Brain pericyte (primary cell): ENCODE data around the gene PID1.

Experiments
- DNase-seq: peaks from one replicate; pipeline ENCODE4 v3.0.0-alpha.2; 2012; ENCODE audit warnings: low read depth, low spot score

The PID1 gene

GRCh38 chr2:229022652-229023051, 248.4 kb downstream of the PID1 start:
- DNase-seq, result no peak

GRCh38 chr2:229022071-229022470, 249.0 kb downstream of the PID1 start:
- no peak for DNase-seq

- no peak for DNase-seq
Measured at GRCh38 chr2:229009816-229010215, 261.3 kb downstream of the PID1 start.

- DNase-seq, result no peak
Measured at GRCh38 chr2:229003256-229003655, 267.8 kb downstream of the PID1 start.

GRCh38 chr2:229001196-229001595, 269.9 kb downstream of the PID1 start:
- DNase-seq, result no peak

- no peak for DNase-seq
Measured at GRCh38 chr2:228999326-228999725, 271.8 kb downstream of the PID1 start.

GRCh38 chr2:228988786-228989185, 282.3 kb downstream of the PID1 start:
- no peak for DNase-seq

GRCh38 chr2:228987441-228988155, 283.5 kb downstream of the PID1 start:
- DNase-seq, result no peak

GRCh38 chr2:228986961-228987360, 284.1 kb downstream of the PID1 start:
- DNase-seq, result no peak

GRCh38 chr2:228983700-228984099, 287.4 kb downstream of the PID1 start:
- DNase-seq, result no peak

GRCh38 chr2:228974169-228974568, 296.9 kb downstream of the PID1 start:
- DNase-seq, result no peak
